A673 (cell line): Measurements from ENCODE around the gene PDGFB. TPM values are rescaled to one million over a fixed set of nuclear protein-coding genes. Genes with fewer than 3 reads are reported as not detected.

ENCODE experiments used
- Bru-seq: library from RNA; stranded (reverse); fragments of 400-500 nt; gene quantifications from one replicate; lab custom pipeline; 2021; lab: Mats Ljungman, UMichigan
- BruChase-seq, 2 experiments: library from RNA; stranded (reverse); fragments of 400-500 nt; gene quantifications; one replicate each; lab custom pipeline; 2021; lab: Mats Ljungman, UMichigan
- BruUV-seq: library from RNA; stranded (reverse); fragments of 400-500 nt; replicated peaks from 2 replicates; lab custom pipeline; 2021; lab: Mats Ljungman, UMichigan
- CTCF ChIA-PET: fragments of 300-600 bp; sonication (Branson Sonifier 250); formaldehyde crosslinking; loops from one replicate; lab custom pipeline; 2022; ENCODE audit warnings: antibody characterized with exemption; lab: Charles Lee
- POLR2A ChIA-PET: fragments of 300-600 bp; sonication (Branson Sonifier 250); formaldehyde crosslinking; loops from one replicate; lab custom pipeline; 2022; ENCODE audit warnings: antibody characterized with exemption; ENCODE audit not compliant: low non-redundant PET; lab: Charles Lee
- DNase-seq: peaks from one replicate; pipeline ENCODE4 v3.0.0-alpha.2; 2015; ENCODE audit warnings: low spot score
- H3K27ac ChIP-seq: fragments of 200-600 bp; sonication (generic); 2 replicates; pipeline ENCODE4 v1.5.1; 2016; ENCODE audit warnings: mixed run types, low read depth, mild to moderate bottlenecking, mixed read lengths, antibody characterized with exemption, low read length; ENCODE audit not compliant: poor library complexity, severe bottlenecking
- H3K27me3 ChIP-seq: fragments of 200-600 bp; sonication (generic); replicated peaks from 2 replicates; pipeline ENCODE4 v1.6.1; 2017; ENCODE audit warnings: mixed run types, low read depth, mild to moderate bottlenecking, mixed read lengths, antibody characterized with exemption, low read length; ENCODE audit not compliant: insufficient read depth, poor library complexity
- H3K36me3 ChIP-seq: fragments of 200-600 bp; sonication (generic); 2 replicates; pipeline ENCODE4 v1.6.1; 2016; ENCODE audit warnings: mixed run types, mild to moderate bottlenecking, mixed read lengths, antibody characterized with exemption, low read length; ENCODE audit not compliant: insufficient read depth, poor library complexity, severe bottlenecking
- H3K4me1 ChIP-seq: fragments of 200-600 bp; sonication (generic); 2 replicates; pipeline ENCODE4 v1.6.1; 2017; ENCODE audit warnings: mixed run types, mild to moderate bottlenecking, mixed read lengths, antibody characterized with exemption, low read length; ENCODE audit not compliant: insufficient read depth, poor library complexity, severe bottlenecking
- H3K4me3 ChIP-seq: fragments of 200-600 bp; sonication (generic); 2 replicates; pipeline ENCODE4 v1.5.1; 2016; ENCODE audit warnings: low read depth, mixed run types, mild to moderate bottlenecking, mixed read lengths, low read length; ENCODE audit not compliant: poor library complexity, severe bottlenecking
- H3K9me3 ChIP-seq: fragments of 200-600 bp; sonication (generic); 2 replicates; pipeline ENCODE4 v1.6.1; 2016; ENCODE audit warnings: mixed run types, low read depth, mild to moderate bottlenecking, mixed read lengths, antibody characterized with exemption, low read length; ENCODE audit not compliant: poor library complexity, severe bottlenecking
- EZH2 ChIP-seq: fragments of 200-600 bp; sonication (generic); IDR thresholded peaks from 2 replicates; pipeline ENCODE4 v1.6.1; 2017; ENCODE audit warnings: borderline replicate concordance, low read depth, mild to moderate bottlenecking, mixed read lengths, antibody characterized with exemption, low read length; ENCODE audit not compliant: poor library complexity, severe bottlenecking
- intact Hi-C: fragments of 100-400 bp; cut with micrococcal nuclease; formaldehyde crosslinking; loops from one replicate; pipeline ENCODE4 v1.10.0; 2022; ENCODE audit not compliant: unreplicated experiment
- long read RNA-seq: library from polyadenylated mRNA; stranded (forward); transcript quantifications from one replicate; pipeline ENCODE4 v2.0.0, GENCODE V29; 2022
- total RNA-seq: library from RNA; stranded (reverse); gene quantifications from 2 replicates; pipeline ENCODE4 v1.2.3, GENCODE V29; 2021
- TF ChIP-seq, protein P1 (sequence below): fragments of 300-800, 200-600 bp; sonication (generic); conservative IDR thresholded peaks from 2 replicates; pipeline ENCODE4 v1.5.1; 2017; ENCODE audit warnings: low read depth, mild to moderate bottlenecking, antibody characterized with exemption, low read length, moderate library complexity, mixed read lengths

The PDGFB gene
- total RNA-seq (0.09 and 0.13 TPM in 2 replicates), Bru-seq, nascent RNA (percentile 8 among the genes with signal in this experiment), BruChase-seq, experiment 1, labeled RNA remaining after a 2-hour chase (percentile 13 among the genes with signal in this experiment), BruChase-seq, experiment 2, labeled RNA remaining after a 6-hour chase (percentile 12 among the genes with signal in this experiment)
- long read RNA-seq = 0 reads

DNA sequence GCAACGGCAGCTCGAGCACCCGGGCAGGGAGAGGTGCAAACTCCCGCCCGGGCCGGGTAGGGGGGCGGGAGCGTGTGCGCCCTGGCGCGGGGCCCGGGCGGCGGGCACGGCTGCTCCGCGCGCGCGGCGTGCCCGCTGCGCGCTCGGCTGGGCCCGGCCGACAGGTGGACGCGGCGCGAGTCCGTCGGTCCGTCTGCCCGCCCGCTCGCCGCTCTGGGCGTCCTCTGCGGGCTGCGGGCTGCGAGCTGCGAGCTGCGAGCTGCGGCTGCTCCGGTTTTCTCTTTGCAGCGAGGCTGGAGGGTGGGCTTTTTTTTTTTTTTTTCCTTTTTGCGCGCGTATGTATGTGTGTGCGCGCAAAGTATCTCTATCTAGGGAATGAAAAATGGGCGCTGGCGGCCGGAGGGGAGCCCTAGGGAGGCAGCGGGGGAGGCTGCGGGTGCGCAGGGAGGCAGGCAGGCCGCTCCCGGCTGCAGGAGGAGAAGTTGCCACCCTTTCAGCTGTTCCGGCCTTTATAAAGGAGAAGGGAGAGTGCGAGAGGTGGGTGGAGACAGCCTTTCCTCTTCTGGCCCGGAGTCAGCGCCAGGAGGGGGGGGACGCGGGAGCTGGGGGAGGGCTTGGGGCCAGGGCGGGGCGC lies at the start of gene PDGFB:
Gene PDGFB (minus strand): TSS at position 487 of the 634 bp plus-strand sequence. CDS start 1,019 bp downstream, outside the sequence.
- H3K4me1 ChIP-seq = peaks cover 18% of the 10 kb centered on the region
- peak; percentile 27 for DNase-seq
- peak within 1 kb of the TSS; percentile 41 for H3K4me3 ChIP-seq
- no peak for TF ChIP-seq EZH2
- TF ChIP-seq, protein P1, sequence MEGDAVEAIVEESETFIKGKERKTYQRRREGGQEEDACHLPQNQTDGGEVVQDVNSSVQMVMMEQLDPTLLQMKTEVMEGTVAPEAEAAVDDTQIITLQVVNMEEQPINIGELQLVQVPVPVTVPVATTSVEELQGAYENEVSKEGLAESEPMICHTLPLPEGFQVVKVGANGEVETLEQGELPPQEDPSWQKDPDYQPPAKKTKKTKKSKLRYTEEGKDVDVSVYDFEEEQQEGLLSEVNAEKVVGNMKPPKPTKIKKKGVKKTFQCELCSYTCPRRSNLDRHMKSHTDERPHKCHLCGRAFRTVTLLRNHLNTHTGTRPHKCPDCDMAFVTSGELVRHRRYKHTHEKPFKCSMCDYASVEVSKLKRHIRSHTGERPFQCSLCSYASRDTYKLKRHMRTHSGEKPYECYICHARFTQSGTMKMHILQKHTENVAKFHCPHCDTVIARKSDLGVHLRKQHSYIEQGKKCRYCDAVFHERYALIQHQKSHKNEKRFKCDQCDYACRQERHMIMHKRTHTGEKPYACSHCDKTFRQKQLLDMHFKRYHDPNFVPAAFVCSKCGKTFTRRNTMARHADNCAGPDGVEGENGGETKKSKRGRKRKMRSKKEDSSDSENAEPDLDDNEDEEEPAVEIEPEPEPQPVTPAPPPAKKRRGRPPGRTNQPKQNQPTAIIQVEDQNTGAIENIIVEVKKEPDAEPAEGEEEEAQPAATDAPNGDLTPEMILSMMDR = no peak
- CTCF ChIA-PET = interaction anchor here (0.5 to 0.7 kb wide), 2 partner anchors 127 to 270 kb away, joined by 4 to 5 read pairs; no protein-coding TSS in a partner anchor
- BruUV-seq = no TSS peak
- no peaks in the 10 kb centered on the region for H3K36me3 ChIP-seq
- H3K27me3 ChIP-seq = peaks cover 50% of the 10 kb centered on the region
- intact Hi-C loops = loop anchor here (10.0 kb wide), 1 partner anchor 70 kb away; no protein-coding TSS in a partner anchor
- H3K9me3 ChIP-seq = no peaks in the 10 kb centered on the region
- H3K27ac ChIP-seq = no peak within 1 kb of the TSS
- POLR2A ChIA-PET = no interaction called here

DNA sequence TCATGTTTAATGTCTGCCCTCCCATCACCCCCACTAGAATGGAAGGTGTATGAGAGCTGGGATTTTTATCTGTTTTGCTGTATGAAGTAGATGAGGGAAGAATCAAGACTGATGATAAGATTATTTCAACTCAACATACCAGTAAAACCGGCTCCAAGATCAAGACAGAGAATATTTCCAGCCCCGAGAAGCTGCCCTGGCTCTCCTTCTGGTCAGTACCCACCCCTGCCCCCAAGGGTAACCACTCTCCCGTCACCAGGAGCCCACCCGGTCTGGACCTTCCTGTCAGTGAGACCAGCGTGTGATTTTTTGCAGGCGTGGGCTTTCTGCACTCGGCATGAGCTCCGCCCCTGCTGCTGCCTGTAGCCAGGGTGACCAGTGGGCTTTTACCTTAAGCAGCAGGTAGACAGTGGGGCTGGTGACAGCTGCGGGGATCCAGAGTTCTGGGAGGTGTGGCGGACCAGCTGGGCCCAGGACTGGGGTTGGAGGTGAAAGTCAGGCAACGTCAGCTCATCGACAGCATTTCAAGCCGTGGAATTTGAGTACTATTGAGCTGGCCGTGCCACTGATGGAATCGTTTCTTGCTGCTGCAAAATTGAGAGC lies 49.1 kb upstream of the PDGFB start:
- Histone ChIP-seq H3K9me3 (no peaks in the 10 kb centered on the region), H3K27me3 (no peaks in the 10 kb centered on the region), H3K36me3 (no peaks in the 10 kb centered on the region), H3K4me3 (no peak overlapping the region), H3K4me1 (peaks cover 16% of the 10 kb centered on the region), H3K27ac (peak overlapping the region; percentile 13)
- CTCF ChIA-PET = interaction anchor here (1.0 kb wide), 1 partner anchor 17 kb away, joined by 3 read pairs; no protein-coding TSS in a partner anchor
- intact Hi-C loops = no loop called here
- no peak for DNase-seq
- POLR2A ChIA-PET = no interaction called here
- no TSS peak for BruUV-seq
- no peak for TF ChIP-seq EZH2
- TF ChIP-seq, protein P1 = no peak

DNA sequence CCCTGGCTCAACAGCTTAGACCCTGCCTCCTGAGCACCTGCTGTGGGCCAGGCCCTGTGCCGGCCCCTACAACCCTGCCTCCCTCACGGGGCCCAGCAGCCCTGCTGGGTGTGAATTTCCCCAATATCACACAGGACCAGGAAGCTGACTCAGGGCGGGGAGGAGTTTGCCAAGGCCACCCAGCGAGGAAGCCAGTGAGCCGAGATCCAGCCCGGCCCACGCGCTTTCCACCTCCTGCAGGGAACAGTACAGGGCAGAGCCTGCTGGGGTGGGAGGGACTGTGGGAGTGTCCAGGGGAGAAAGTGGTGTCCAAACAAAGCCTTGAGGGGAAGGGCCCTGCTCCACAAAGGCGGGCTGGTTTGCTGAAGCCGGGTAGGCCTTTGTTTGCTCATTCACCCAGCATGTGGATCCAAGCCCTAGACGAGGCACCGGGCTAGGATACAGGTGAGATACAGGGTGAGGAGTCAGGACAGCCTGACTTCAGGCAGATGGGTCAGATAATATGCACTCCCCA lies 47.8 kb upstream of the PDGFB start:
- Histone ChIP-seq H3K4me3 (no peak overlapping the region), H3K27ac (peak overlapping the region; percentile 69), H3K4me1 (peaks cover 16% of the 10 kb centered on the region), H3K36me3 (no peaks in the 10 kb centered on the region), H3K27me3 (no peaks in the 10 kb centered on the region), H3K9me3 (no peaks in the 10 kb centered on the region)
- BruUV-seq = no TSS peak
- peak; percentile 96 for DNase-seq
- intact Hi-C loops = no loop called here
- CTCF ChIA-PET = interaction anchor here (0.7 kb wide), 1 partner anchor 14 kb away, joined by 3 read pairs; no protein-coding TSS in a partner anchor
- POLR2A ChIA-PET = interaction anchor here (1.2 kb wide), 1 partner anchor 27 kb away, joined by 4 read pairs; the partner anchor contains the start of gene RPL3
- TF ChIP-seq, protein P1 = no peak
- TF ChIP-seq EZH2 = no peak
